Measurements from ENCODE around the gene PIEZO2. TPM values are rescaled to one million over a fixed set of nuclear protein-coding genes. Genes with fewer than 3 reads are reported as not detected.

Gene PIEZO2
- total RNA-seq, 2 experiments from 2014 or later, result not detected

DNA sequence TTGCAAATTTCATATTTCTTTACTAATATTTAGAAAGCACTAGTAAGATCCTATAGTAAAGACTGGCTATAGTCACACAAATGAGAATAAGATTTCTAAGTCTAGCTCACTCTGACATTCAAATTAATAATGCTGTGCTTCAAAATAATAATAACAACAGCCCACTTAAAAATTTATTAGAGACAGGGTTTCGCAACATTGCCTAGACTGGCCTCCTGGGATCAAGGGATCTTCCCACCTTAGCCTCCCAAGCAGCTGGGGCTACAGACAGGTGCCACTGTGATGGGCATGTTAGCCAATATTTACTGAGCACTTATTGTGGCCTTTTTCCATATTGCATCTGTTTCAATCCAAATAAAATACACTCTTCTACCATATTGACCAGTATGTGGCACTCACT, 96.1 kb downstream of the PIEZO2 start:
- no peak for DNase-seq
- Mint-ChIP-seq H3K36me3 (no peaks in the 10 kb centered on the region), H3K4me1 (no peaks in the 10 kb centered on the region), H3K27me3 (no peaks in the 10 kb centered on the region), H3K4me3 (no peak overlapping the region), H3K27ac (no peak overlapping the region), H3K9me3 (no peaks in the 10 kb centered on the region)
- POLR2A ChIA-PET, result no interaction called here
- ATAC-seq (ENCODE audit: low read depth), result no peak

DNA sequence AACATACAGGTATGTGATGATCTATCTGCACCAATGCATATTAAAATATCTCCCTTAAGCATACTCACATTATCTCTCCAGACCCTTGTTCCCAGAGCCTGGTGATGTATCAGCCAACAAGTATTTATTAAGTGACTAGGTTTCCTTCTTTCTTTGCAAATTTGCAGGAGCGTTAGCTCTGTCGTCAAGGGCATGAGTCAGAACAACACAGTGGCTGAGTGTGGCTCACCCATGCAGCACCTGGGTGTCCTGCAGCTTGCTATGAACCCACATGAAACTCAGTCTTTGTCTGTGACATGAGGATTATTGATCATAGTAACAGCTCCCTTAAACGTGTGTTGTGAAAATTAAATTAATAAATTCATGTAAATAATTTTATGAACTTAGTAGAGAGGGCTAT, 96.6 kb downstream of the PIEZO2 start:
- Mint-ChIP-seq H3K9me3 (no peaks in the 10 kb centered on the region), H3K4me3 (no peak overlapping the region), H3K27me3 (no peaks in the 10 kb centered on the region), H3K4me1 (no peaks in the 10 kb centered on the region), H3K27ac (no peak overlapping the region), H3K36me3 (no peaks in the 10 kb centered on the region)
- no peak for ATAC-seq (ENCODE audit: low read depth)
- POLR2A ChIA-PET, result no interaction called here
- no peak for DNase-seq

DNA sequence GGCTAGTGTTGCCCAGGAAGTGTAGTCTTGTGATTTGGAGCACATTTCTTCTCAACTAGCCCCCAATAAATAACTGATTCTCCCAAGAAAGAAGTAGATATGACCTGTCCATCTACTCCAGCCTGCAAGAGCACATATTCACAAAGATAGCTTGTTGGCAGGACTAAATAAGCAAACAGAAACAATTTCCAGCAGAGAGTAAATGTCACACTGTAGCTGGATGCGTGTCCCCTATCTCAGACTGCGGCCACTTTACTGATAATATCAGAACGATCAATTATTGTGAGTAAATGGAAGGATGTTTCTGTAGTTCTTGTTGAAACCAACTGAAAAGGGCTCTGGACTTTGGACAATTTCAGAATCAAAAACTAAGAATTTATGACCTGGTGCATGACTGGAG, 97.9 kb downstream of the PIEZO2 start:
- Mint-ChIP-seq H3K36me3 (no peaks in the 10 kb centered on the region), H3K4me3 (no peak overlapping the region), H3K4me1 (no peaks in the 10 kb centered on the region), H3K9me3 (no peaks in the 10 kb centered on the region), H3K27me3 (no peaks in the 10 kb centered on the region), H3K27ac (no peak overlapping the region)
- ATAC-seq (ENCODE audit: low read depth) (no peak), DNase-seq (no peak)
- POLR2A ChIA-PET, result interaction anchor here (0.7 kb wide), 1 partner anchor 58 kb away, joined by 3 read pairs; no protein-coding TSS in a partner anchor

DNA sequence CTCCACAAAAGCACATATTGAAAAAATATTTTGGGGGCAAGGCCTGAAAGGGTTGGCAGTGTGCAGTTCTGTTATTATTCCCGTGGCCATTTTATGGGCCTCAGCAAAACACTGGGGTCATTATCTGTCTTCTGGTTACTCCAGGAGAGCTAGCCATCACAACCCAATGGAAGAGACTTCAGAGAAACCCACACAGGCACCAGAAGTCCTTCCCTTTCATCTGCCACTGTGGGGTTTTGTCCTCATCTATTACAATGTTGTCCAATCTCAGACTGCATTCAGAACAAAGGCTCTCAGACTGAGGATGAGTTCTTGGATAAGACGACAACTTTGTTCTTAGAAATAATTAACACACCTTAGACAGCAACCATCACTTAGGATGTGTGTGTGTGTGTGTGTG, 98.4 kb downstream of the PIEZO2 start:
- DNase-seq (no peak), ATAC-seq (ENCODE audit: low read depth) (no peak)
- Mint-ChIP-seq H3K4me3 (no peak overlapping the region), H3K27ac (no peak overlapping the region), H3K27me3 (no peaks in the 10 kb centered on the region), H3K4me1 (no peaks in the 10 kb centered on the region), H3K9me3 (no peaks in the 10 kb centered on the region), H3K36me3 (no peaks in the 10 kb centered on the region)
- POLR2A ChIA-PET, result interaction anchor here (0.7 kb wide), 1 partner anchor 57 kb away, joined by 3 read pairs; no protein-coding TSS in a partner anchor

DNA sequence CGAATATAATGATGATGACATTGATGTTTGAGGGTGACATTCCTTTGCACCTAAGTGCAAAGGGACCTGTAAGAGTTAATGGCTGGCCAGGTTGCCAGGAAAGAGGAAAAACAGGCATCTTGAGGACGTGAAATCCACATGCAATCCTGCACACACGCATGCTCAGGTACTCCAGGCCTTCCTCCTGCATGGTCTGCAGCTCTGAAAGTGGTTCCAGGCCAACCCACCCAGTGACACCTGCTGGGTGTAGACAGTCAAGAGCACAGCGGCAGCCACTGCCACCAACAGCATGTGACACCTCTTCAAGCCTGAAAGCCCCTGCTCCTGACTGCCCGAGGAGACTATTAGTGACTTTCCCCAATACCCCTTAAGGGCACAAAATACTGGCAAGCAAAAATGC, 101.6 kb downstream of the PIEZO2 start:
- H3K4me1 Mint-ChIP-seq, result no peaks in the 10 kb centered on the region
- H3K27me3 Mint-ChIP-seq, result no peaks in the 10 kb centered on the region
- POLR2A ChIA-PET, result no interaction called here

DNA sequence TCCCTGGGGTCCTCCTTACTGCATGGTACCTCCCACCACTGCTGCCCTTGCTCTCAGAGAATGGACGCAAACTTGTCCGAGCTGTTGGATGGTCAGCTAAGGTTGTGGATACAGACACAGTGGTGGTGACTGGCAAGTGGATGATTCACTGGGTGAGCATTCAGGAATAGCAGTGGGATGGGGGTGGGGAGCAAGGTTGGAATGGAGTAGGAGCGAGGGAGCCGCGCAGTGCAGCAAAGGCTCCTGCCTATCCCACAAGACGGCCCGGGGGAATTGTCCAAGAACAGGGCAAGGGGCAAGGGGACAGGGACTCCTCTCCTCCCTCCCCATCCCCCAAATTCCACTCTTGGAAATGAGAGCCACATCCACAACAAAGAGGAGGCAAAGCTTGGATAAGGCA, 102.2 kb downstream of the PIEZO2 start:
- Mint-ChIP-seq H3K4me1 (no peaks in the 10 kb centered on the region), H3K27ac (no peak overlapping the region), H3K4me3 (no peak overlapping the region), H3K27me3 (no peaks in the 10 kb centered on the region), H3K36me3 (no peaks in the 10 kb centered on the region), H3K9me3 (no peaks in the 10 kb centered on the region)
- ATAC-seq (ENCODE audit: low read depth) (no peak), DNase-seq (no peak)
- POLR2A ChIA-PET, result no interaction called here

More for the DNA sequence above, 101.6 kb downstream of the PIEZO2 start:
- Mint-ChIP-seq H3K4me3 (no peak overlapping the region), H3K36me3 (no peaks in the 10 kb centered on the region), H3K27ac (no peak overlapping the region), H3K9me3 (no peaks in the 10 kb centered on the region)
- DNase-seq, result no peak
- ATAC-seq (ENCODE audit: low read depth), result no peak

DNA sequence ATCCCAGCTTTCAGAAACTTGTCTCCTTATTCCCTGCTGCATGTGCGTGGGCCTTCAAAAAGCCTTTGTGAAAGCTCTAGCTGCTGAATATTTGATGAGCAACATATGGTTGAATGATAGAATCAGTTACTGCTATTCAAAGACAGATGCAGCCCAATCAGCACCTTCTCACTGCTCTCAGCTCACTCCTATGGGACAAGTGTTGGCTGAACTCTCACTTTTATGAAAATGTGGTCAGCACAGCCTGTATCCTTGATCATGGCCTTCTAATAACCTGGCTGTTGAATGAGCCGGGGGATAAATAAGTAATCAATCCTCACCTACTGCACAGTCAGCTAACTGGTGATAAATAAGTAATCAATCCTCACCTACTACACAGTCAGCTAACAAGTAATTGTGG, 103.2 kb downstream of the PIEZO2 start:
- no peaks in the 10 kb centered on the region for H3K9me3 Mint-ChIP-seq
- no peak overlapping the region for H3K4me3 Mint-ChIP-seq
- no peaks in the 10 kb centered on the region for H3K4me1 Mint-ChIP-seq
- no peaks in the 10 kb centered on the region for H3K36me3 Mint-ChIP-seq
- H3K27me3 Mint-ChIP-seq, result peaks cover 4% of the 10 kb centered on the region
- no peak for ATAC-seq (ENCODE audit: low read depth)
- no peak for DNase-seq
- POLR2A ChIA-PET, result no interaction called here
- no peak overlapping the region for H3K27ac Mint-ChIP-seq

DNA sequence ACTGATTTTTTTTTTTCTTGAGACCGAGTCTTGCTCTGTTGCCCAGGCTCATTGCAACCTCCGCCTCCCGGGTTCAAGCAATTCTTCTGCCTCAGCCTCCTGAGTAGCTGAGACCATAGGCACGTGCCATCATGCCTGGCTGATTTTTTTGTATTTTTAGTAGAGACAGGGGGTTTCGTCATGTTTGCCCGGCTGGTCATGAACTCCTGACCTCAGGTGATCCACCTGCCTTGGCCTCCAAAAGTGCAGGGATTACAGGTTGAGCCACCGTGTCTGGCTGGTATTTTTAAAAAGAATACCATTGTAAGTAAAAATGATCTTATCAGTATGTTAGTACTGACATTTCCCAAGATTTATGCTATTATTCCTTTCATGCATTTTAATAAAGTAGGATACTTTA, 105.7 kb downstream of the PIEZO2 start:
- Mint-ChIP-seq H3K36me3 (no peaks in the 10 kb centered on the region), H3K4me1 (no peaks in the 10 kb centered on the region), H3K27me3 (peaks cover 12% of the 10 kb centered on the region), H3K4me3 (no peak overlapping the region), H3K9me3 (no peaks in the 10 kb centered on the region), H3K27ac (no peak overlapping the region)
- no peak for ATAC-seq (ENCODE audit: low read depth)
- DNase-seq, result no peak
- POLR2A ChIA-PET, result no interaction called here

DNA sequence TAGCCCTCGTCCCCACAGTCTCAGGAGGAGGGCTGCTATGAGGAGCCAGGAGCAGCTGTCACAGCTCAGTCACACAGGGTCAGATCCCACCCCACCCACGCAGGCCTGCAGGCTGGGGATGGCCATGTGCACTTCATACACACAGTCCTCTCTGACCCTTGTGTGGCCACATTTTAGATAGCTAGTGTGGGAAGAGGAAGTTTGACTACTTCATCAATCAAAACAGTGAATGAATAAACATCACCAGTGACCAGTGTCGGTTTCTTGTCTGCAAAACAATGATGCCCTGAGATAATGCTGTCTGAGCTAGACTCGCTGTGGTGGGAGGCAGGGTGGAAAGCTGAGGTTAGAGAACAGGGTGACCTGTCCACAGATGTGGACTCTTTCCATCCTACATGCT, 107.1 kb downstream of the PIEZO2 start:
- Mint-ChIP-seq H3K4me3 (no peak overlapping the region), H3K36me3 (no peaks in the 10 kb centered on the region), H3K27ac (no peak overlapping the region), H3K27me3 (peaks cover 17% of the 10 kb centered on the region), H3K4me1 (no peaks in the 10 kb centered on the region), H3K9me3 (no peaks in the 10 kb centered on the region)
- DNase-seq (no peak), ATAC-seq (ENCODE audit: low read depth) (no peak)
- POLR2A ChIA-PET, result no interaction called here

DNA sequence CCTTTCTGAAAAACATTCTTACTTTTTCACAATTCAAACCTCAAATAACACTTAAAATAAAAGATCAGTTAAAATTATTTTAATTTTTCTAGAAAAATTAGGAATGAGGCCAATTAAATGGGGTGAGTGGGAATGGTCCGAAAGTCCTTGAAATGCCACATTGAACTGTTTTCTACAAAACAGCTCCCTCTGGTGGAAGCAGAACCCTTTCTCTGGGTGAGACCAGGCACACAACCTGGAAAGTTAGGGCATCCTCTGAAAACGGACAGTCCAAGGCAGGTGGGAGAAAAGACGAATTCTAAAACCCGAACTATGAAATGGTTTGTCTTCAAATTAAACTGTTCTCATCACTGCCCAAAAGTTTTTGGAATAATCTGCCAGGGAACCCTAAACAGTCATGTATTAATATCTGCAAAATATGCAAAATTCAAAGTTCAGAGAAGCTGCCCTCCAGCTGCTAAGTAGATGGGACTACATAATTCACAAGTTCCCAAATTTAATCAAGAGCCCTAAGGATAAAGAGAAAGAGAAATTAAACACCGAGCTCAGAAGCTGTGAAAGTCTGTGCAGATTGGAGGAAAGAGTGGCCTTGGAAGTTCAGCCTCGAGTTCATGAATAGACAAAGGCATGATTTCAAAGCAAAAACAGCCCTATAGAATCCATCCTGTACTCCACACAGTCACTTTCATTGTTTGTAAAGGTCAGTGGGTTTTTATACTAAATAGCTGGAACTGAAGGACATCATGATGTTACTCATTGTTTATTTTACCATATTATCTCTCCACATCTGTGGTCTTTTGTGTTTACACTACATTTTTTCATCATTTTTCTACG, 108.3 kb downstream of the PIEZO2 start:
- ATAC-seq (ENCODE audit: low read depth) (no peak), DNase-seq (no peak)
- H3K27me3 Mint-ChIP-seq, result peaks cover 17% of the 10 kb centered on the region
- H3K9me3 Mint-ChIP-seq, result no peaks in the 10 kb centered on the region
- H3K36me3 Mint-ChIP-seq, result no peaks in the 10 kb centered on the region
- no peak overlapping the region for H3K27ac Mint-ChIP-seq
- no peak overlapping the region for H3K4me3 Mint-ChIP-seq
- POLR2A ChIA-PET, result no interaction called here
- no peaks in the 10 kb centered on the region for H3K4me1 Mint-ChIP-seq

DNA sequence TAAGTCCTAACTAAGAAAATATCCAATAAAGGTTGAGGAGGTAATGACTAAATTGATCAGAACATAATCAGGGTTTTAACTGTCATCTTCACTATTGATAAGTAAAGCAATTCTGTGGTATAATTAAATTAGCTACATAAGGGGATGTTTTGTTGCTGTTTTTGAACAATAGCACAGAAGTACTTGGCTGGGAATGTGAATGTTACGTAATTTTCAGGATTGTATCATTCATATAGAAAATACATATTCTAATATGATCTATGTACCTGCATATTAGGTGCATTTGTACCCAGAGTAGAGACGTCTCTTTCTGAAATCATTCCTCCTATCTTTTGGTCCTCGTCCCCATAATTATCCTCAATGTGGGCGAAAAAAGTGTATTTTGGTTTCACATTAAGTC, 109.0 kb downstream of the PIEZO2 start:
- H3K27ac Mint-ChIP-seq, result no peak overlapping the region
- no peaks in the 10 kb centered on the region for H3K36me3 Mint-ChIP-seq
- no peak overlapping the region for H3K4me3 Mint-ChIP-seq
- DNase-seq (no peak), ATAC-seq (ENCODE audit: low read depth) (no peak)
- no peaks in the 10 kb centered on the region for H3K4me1 Mint-ChIP-seq
- no peaks in the 10 kb centered on the region for H3K9me3 Mint-ChIP-seq
- POLR2A ChIA-PET, result no interaction called here
- peaks cover 17% of the 10 kb centered on the region for H3K27me3 Mint-ChIP-seq

DNA sequence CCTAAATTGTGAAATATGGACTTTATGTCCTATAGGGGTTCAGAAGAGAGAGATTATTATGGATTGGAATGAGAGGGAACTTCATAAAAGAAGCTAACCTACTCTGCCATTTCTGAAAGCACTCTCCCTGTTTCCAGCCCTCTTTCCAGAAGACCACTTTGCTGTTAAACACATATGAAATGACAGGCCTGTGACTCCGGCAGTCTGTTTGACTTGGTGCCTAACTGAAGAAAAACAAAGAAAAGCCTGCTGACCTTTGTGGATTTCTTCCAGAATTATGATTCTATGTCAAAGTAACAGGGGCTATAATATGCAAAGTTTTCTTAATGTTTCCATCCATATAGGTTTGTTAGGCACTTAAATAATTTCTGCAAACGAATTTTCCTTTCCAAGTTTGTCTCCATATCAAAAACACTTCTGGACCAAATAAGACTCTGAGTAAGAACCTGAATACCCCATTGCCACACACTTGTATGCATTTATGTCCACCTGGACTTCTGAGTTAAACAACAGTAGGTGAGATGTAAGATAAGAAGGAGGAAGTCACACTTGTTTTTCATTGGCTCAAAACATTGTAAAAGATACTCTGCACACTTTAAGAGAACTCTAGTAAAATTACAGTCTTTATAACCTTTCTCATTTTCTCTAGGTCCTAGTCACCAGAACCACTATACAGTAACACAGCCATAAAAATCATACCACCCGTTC, 111.7 kb downstream of the PIEZO2 start:
- peaks cover 17% of the 10 kb centered on the region for H3K27me3 Mint-ChIP-seq
- no peak overlapping the region for H3K4me3 Mint-ChIP-seq
- H3K27ac Mint-ChIP-seq, result no peak overlapping the region
- no peaks in the 10 kb centered on the region for H3K9me3 Mint-ChIP-seq
- H3K36me3 Mint-ChIP-seq, result no peaks in the 10 kb centered on the region
- DNase-seq, result no peak
- POLR2A ChIA-PET, result no interaction called here
- ATAC-seq (ENCODE audit: low read depth), result no peak
- no peaks in the 10 kb centered on the region for H3K4me1 Mint-ChIP-seq

DNA sequence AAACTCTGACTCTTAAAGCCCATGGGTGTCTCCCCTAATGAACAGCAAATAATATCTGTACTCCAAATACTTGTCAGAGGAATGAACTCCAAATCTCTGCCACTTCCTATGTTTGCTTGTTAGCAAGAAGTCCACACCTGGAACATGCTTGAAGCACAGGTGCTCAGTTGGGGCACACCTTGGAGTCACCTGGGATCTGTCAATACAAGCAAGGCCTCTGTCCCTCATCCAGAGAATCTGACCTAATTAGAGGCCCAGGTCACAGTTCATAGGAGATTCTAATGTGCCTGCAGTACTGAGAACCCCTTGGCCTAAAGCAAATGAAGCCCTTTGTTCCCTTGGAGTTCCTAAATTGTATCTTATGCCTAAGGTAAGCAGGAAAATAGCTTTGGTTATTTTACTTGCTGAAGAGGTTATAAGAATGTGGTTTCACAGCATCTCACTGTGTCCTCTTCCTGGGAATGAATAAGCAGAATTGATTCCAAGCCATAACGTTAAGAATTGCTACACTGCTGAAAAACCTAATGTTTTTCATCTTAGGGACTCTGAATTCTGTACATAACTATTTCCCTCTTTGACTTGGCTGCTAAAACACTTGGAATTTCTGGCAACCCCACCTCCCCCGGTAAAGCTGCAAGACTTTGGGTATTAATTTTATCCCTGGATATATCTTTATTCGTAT, 113.4 kb downstream of the PIEZO2 start:
- no peak overlapping the region for H3K4me3 Mint-ChIP-seq
- POLR2A ChIA-PET, result no interaction called here
- no peaks in the 10 kb centered on the region for H3K4me1 Mint-ChIP-seq
- no peaks in the 10 kb centered on the region for H3K36me3 Mint-ChIP-seq
- H3K27ac Mint-ChIP-seq, result no peak overlapping the region
- DNase-seq (no peak), ATAC-seq (ENCODE audit: low read depth) (no peak)
- peaks cover 13% of the 10 kb centered on the region for H3K27me3 Mint-ChIP-seq
- no peaks in the 10 kb centered on the region for H3K9me3 Mint-ChIP-seq

DNA sequence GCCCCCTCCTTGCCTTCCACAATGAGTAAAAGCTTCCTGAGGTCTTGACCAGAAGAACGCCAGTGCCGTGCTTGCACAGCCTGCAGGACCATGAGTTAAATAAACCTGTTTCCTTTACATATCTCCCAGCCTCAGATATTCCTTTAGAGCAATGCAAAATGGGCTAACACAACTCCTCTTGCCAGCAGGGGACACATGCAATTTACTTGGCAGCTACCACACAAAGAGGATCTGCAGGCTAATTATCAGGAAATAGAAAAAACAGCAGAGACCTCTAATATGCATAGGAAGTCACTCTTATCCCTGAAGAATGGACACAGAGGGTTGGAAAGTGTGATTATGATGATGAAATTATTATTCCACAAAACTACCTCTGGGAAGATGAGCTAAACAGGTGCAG, 114.0 kb downstream of the PIEZO2 start:
- ATAC-seq (ENCODE audit: low read depth) (no peak), DNase-seq (no peak)
- Mint-ChIP-seq H3K36me3 (no peaks in the 10 kb centered on the region), H3K27me3 (peaks cover 13% of the 10 kb centered on the region), H3K4me1 (no peaks in the 10 kb centered on the region), H3K4me3 (no peak overlapping the region), H3K9me3 (no peaks in the 10 kb centered on the region), H3K27ac (no peak overlapping the region)
- POLR2A ChIA-PET, result no interaction called here
